ENCODE results near the gene PPP1R10.

The PPP1R10 gene

GRCh38 chr6:30598912-30599624, 18.0 kb downstream of the PPP1R10 start:
- no peak for DNase-seq (ENCODE audit: low read depth)

- peak; percentile 75 for DNase-seq (ENCODE audit: low read depth)
Measured at GRCh38 chr6:30597315-30598144, 19.5 kb downstream of the PPP1R10 start.

GRCh38 chr6:30592287-30592686, 24.8 kb downstream of the PPP1R10 start:
- no peak for DNase-seq (ENCODE audit: low read depth)

- DNase-seq (ENCODE audit: low read depth): no peak
Measured at GRCh38 chr6:30591008-30591407, 26.0 kb downstream of the PPP1R10 start.

- DNase-seq (ENCODE audit: low read depth): no peak
Measured at GRCh38 chr6:30590509-30590908, 26.5 kb downstream of the PPP1R10 start.

- no peak for DNase-seq (ENCODE audit: low read depth)
Measured at GRCh38 chr6:30589754-30590358, 27.2 kb downstream of the PPP1R10 start.

GRCh38 chr6:30583921-30584320, 33.1 kb downstream of the PPP1R10 start:
- no peak for DNase-seq (ENCODE audit: low read depth)

GRCh38 chr6:30578051-30578450, 39.0 kb downstream of the PPP1R10 start:
- no peak for DNase-seq (ENCODE audit: low read depth)

GRCh38 chr6:30573113-30573512, 43.9 kb downstream of the PPP1R10 start:
- DNase-seq (ENCODE audit: low read depth): no peak

- no peak for DNase-seq (ENCODE audit: low read depth)
Measured at GRCh38 chr6:30572148-30572547, 44.9 kb downstream of the PPP1R10 start.

GRCh38 chr6:30571762-30572082, 45.3 kb downstream of the PPP1R10 start:
- no peak for DNase-seq (ENCODE audit: low read depth)

GRCh38 chr6:30571075-30571761, 45.8 kb downstream of the PPP1R10 start, which contains the start of gene ABCF1:
Gene ABCF1, plus strand, starts transcription at chr6:30571442. Its CDS starts 46 bp downstream, at chr6:30571488.
- peak; percentile 99 for DNase-seq (ENCODE audit: low read depth)

GRCh38 chr6:30570740-30571074, 46.3 kb downstream of the PPP1R10 start:
- DNase-seq (ENCODE audit: low read depth): no peak

- no peak for DNase-seq (ENCODE audit: low read depth)
Measured at GRCh38 chr6:30570263-30570662, 46.8 kb downstream of the PPP1R10 start.

GRCh38 chr6:30568245-30568644, 48.8 kb downstream of the PPP1R10 start:
- no peak for DNase-seq (ENCODE audit: low read depth)

- DNase-seq (ENCODE audit: low read depth): no peak
Measured at GRCh38 chr6:30565772-30566171, 51.3 kb downstream of the PPP1R10 start.

GRCh38 chr6:30564114-30564513, 52.9 kb downstream of the PPP1R10 start:
- no peak for DNase-seq (ENCODE audit: low read depth)

- DNase-seq (ENCODE audit: low read depth): no peak
Measured at GRCh38 chr6:30562470-30563425, 54.3 kb downstream of the PPP1R10 start.

GRCh38 chr6:30560930-30561329, 56.1 kb downstream of the PPP1R10 start:
- no peak for DNase-seq (ENCODE audit: low read depth)

GRCh38 chr6:30557683-30557981, 59.4 kb downstream of the PPP1R10 start:
- no peak for DNase-seq (ENCODE audit: low read depth)

- peak; percentile 77 for DNase-seq (ENCODE audit: low read depth)
Measured at GRCh38 chr6:30556906-30557682, 59.9 kb downstream of the PPP1R10 start, which contains the start of gene PRR3. Gene PRR3, plus strand, starts transcription at chr6:30557295. Its CDS starts 50 bp downstream, at chr6:30557345.

All from activated gamma-delta T cell treated with anti-CD3 and anti-CD28 coated beads, Interleukin-2, amount 50 U/mL, for 16 hours (primary cell).